Iris pigment epithelial cell (primary cell): ENCODE measurements around the gene HOXA4.
A peak's percentile ranks its signal among the peaks of the same experiment; 100 is the strongest.

Source experiments
- DNase-seq: peaks from one replicate; pipeline ENCODE4 v3.0.0-alpha.2; 2011; ENCODE audit warnings: low read depth

The HOXA4 gene

DNA sequence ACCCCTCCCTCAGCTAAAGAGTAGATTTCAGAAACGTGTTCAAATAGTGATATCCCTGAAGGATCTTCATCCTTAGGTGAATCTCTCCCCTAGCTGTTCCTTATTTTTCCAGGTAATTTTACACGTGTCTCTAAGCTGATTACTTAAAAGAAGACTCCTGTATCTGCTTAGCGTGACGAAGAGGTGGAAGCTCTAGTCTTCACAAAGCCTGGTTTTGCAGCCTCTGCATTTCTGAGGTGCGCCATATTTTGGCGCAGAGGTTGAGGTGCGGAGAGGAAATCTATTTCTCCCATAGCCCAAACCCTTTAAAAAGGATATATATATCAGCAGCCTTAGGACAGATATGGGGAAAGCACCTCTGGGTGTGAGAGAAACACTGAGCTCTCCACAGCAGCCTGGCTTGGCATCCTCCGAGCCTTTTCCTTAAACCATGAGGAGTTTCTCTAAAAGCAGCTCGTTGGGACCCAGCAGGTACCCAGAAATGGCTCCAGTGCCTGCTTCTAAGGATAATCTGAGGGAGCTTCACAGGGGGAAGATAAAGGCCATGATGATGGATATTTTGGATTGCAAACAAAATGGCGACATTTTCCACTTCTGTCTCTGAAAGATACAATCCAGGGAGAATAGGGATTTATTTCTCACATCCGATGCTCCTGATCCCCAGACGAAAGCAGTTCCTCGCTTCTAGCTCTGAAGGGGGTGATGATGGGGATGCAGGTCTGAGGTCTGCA is 25.1 kb downstream of the HOXA4 start:
- no peak for DNase-seq

DNA sequence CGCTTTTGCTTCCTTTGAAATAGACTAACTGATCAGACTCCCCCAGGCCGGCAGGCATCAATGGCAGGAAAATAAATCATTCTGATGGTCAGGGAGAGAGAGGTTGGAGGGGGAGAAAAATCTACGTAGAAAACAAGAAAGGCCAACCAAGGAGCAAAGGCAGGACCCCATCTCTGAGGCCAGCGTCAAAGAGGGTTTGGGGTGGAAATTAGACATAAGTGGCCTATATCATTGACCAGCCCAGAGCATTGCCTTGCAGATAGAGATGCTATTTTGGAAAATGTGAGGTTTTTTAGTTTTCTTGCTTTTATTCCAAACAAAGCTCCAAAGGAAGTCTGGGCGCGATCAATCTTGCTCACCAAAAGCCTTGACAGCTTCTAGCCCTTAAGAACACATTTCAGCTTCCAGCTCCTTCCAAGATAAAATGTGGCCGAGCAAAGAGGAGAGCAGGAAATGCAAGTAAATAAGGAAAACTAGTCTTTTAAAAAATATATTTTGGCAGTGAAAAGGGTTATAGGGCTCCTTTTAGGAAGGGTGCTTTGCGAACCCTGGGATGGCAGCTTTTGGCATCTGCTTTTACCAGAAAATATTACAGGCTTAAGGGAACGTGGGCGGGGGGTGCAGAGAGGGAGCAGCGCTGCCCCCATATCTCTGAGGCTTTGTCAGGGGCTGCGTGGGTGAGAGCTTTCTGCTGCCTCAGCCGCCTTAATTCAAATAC is 26.1 kb downstream of the HOXA4 start:
- DNase-seq, result no peak

GRCh38 chr7:27103489-27104226 is 26.9 kb downstream of the HOXA4 start:
- DNase-seq, result no peak

GRCh38 chr7:27102581-27103442 is 27.7 kb downstream of the HOXA4 start, which contains the start of gene HOXA2:
TSS of gene HOXA2 (minus strand) at chr7:27102683. CDS start at chr7:27102500, 183 bp downstream.
- no peak for DNase-seq

GRCh38 chr7:27101957-27102580 is 28.5 kb downstream of the HOXA4 start:
- DNase-seq, result no peak

GRCh38 chr7:27101171-27101956 is 29.2 kb downstream of the HOXA4 start:
- no peak for DNase-seq

DNA sequence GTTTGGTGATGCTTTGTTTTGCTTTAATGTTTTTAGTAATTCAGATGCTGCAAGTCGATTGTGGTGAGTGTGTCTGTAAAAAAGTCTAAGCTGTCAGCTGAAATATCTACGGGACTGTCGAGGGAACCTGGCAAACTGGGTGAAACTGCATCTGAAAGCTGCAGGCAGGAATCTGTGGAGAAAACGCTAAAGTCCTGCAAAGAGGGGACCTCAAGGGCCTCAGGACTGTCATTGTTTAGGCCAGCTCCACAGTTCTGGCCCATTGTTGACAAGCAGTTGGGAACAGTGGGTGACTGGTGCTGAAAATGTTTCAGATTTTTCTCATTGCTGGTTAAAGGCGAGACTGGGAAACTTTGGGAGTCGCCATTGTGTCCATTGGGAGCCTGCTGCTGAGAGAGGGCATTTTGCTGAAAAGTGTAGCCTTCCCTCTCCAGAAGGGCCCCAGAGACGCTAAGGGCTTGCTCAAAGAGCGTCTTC is 29.8 kb downstream of the HOXA4 start:
- no peak for DNase-seq

GRCh38 chr7:27099453-27100370 is 30.8 kb downstream of the HOXA4 start:
- no peak for DNase-seq

GRCh38 chr7:27098578-27099451 is 31.7 kb downstream of the HOXA4 start:
- no peak for DNase-seq

DNA sequence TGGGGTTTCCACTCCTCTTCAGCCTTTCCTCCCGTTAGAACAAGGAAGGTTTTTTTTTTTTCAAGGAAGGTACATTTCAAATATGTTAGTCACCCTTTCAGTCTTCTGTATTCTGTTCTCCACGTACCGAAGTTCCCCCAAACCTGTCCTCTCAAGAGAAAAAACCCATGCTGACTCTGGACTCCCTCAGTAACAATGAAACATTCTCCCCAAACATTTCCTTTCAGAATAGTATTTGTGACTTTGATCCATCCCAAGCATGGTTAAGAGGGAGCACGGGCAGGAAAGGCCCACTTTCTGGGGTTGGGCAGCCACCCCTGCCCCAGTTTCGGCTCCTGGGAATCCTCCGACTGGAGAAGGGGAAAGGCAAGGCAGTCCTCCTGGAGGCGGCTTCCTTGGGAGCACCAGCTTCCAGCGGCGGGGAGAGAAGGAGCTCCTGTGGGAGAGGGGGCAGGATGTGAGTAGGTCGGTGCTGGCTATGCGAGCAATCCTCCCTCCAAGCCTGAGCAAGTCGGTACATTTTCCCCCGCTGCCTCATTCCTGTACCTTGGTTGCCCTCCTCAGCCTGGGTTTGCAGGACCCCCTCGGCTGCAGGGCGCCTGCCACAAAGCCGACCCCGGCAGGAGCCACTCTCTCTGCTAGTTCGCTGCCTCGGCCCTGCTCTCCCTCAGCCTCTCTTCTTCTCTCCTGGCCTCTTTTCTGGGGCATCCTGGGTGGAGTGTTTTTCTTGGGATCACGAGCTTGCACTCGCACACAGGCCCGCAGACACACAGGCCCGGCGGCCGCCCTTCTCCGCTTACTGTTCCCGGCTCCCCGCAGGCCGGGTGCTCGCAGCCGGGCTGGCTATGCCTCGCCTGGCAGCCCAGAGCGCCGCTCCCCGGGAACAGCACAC is 32.6 kb downstream of the HOXA4 start:
- no peak for DNase-seq

- no peak for DNase-seq
Measured at GRCh38 chr7:27096768-27097514, 33.6 kb downstream of the HOXA4 start.

- peak; percentile 16 for DNase-seq
Measured at GRCh38 chr7:27095897-27096767, 34.4 kb downstream of the HOXA4 start, which contains the start of gene HOXA1. TSS of gene HOXA1 (minus strand) at chr7:27096000. CDS start at chr7:27095912, 88 bp downstream.

GRCh38 chr7:27095050-27095896 is 35.3 kb downstream of the HOXA4 start:
- no peak for DNase-seq

GRCh38 chr7:27094304-27095049 is 36.1 kb downstream of the HOXA4 start:
- DNase-seq, result no peak
